Measurements from ENCODE around the gene DRAXIN.

The DRAXIN gene

DNA sequence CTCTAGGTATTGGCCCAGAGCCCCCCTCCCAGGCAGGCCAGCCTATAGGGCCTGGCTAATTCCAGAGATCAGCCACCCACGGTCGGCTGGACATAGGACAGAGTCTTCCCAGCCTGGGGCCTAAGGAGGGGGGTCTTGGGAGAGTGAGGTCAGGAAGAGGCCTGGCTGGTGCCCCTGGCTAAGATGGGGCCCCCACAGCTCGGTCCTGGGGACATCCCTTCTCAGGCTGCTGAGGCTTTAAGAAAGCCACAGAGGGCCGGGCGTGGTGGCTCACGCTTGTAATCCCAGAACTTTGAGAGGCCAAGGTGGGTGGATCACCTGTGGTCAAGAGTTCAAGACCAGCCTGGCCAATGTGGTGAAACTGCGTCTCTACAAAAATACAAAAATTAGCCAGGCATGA is 73.0 kb downstream of the DRAXIN start:
- no peaks in the 10 kb centered on the region for H3K79me2 ChIP-seq (ENCODE audit: insufficient read depth, low read depth)
- no peak overlapping the region for H2AFZ ChIP-seq (ENCODE audit: low read depth)
- no peak overlapping the region for H3K27ac ChIP-seq
- TF ChIP-seq, protein P1, sequence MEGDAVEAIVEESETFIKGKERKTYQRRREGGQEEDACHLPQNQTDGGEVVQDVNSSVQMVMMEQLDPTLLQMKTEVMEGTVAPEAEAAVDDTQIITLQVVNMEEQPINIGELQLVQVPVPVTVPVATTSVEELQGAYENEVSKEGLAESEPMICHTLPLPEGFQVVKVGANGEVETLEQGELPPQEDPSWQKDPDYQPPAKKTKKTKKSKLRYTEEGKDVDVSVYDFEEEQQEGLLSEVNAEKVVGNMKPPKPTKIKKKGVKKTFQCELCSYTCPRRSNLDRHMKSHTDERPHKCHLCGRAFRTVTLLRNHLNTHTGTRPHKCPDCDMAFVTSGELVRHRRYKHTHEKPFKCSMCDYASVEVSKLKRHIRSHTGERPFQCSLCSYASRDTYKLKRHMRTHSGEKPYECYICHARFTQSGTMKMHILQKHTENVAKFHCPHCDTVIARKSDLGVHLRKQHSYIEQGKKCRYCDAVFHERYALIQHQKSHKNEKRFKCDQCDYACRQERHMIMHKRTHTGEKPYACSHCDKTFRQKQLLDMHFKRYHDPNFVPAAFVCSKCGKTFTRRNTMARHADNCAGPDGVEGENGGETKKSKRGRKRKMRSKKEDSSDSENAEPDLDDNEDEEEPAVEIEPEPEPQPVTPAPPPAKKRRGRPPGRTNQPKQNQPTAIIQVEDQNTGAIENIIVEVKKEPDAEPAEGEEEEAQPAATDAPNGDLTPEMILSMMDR (conservative IDR thresholded peaks at IDR 0.05; ENCODE audit: low read depth, low read length): no peak
- no peak overlapping the region for H3K4me2 ChIP-seq
- no peak overlapping the region for H3K4me3 ChIP-seq (IDR thresholded peaks at IDR 0.05; ENCODE audit: insufficient read depth, low read depth, low read length)
- H4K20me1 ChIP-seq (ENCODE audit: insufficient read depth): no peaks in the 10 kb centered on the region
- H3K4me1 ChIP-seq (ENCODE audit: low read depth, poor library complexity, severe bottlenecking): no peaks in the 10 kb centered on the region
- H3K27me3 ChIP-seq (ENCODE audit: insufficient read depth, low read depth): peaks cover 70% of the 10 kb centered on the region
- no peaks in the 10 kb centered on the region for H3K36me3 ChIP-seq (ENCODE audit: insufficient read depth)
- no peak overlapping the region for H3K9ac ChIP-seq

DNA sequence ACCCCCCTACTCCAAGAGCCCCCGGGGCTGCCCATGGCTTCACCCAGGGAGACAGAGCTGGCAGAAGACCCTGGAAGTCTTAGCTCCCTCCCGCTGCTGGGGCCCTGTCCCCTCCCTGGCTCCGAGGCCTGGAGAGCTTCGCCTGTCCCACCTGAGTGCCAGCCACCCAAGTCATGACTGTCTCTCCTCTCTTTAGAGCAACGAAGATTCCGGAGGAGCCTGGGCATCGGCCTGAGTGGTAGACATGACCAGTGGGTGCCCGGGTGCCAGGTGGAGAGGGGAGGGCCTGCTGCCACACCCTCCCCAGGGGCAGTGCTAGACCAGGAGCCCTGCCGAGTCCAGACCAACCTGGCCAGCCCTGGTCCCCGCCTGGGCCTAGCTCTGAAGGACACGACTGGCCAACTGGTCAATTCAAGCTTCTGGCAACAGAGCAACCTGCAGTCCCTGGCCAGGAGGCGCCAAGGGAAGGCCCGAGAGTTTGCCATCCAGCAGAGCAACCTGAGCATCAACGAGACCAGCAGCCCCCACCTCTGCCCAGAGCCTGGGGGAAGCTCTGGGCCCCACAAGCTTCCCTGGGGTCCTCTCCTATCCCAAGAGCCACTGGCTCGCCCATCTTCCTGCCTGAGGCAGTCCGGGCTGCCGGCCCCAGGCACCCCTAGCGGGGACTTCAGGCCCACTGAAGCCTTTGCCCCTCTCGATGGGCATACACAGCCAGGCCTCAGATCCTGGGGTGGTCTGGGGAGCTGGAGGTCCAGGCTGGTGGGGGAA is 74.3 kb downstream of the DRAXIN start:
- TF ChIP-seq, protein P1 (conservative IDR thresholded peaks at IDR 0.05; ENCODE audit: low read depth, low read length): no peak
- no peaks in the 10 kb centered on the region for H3K79me2 ChIP-seq (ENCODE audit: insufficient read depth, low read depth)

DNA sequence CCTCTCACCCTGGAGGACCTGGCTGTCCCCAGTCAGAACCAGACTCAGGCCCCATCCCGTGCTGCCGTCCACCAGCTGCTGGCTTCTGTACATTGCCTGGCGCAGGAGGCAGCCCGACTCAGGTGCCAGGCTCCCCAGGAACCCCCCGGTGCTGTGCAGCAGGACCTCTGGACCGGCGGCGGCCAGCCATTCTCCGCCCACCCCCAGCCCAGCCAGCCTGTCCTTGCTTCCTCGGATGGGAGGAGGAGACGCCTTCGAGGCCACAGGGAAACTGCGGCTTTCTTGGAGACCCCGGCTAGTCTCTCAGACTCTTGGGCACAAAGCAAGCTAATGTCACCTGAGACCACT is 74.9 kb downstream of the DRAXIN start:
- no peak overlapping the region for H3K4me2 ChIP-seq
- no peak overlapping the region for H2AFZ ChIP-seq (ENCODE audit: low read depth)
- H3K4me3 ChIP-seq (IDR thresholded peaks at IDR 0.05; ENCODE audit: insufficient read depth, low read depth, low read length): no peak overlapping the region
- H3K36me3 ChIP-seq (ENCODE audit: insufficient read depth): no peaks in the 10 kb centered on the region
- no peaks in the 10 kb centered on the region for H4K20me1 ChIP-seq (ENCODE audit: insufficient read depth)
- H3K27me3 ChIP-seq (ENCODE audit: insufficient read depth, low read depth): peaks cover 66% of the 10 kb centered on the region
- TF ChIP-seq, protein P1 (conservative IDR thresholded peaks at IDR 0.05; ENCODE audit: low read depth, low read length): no peak
- no peaks in the 10 kb centered on the region for H3K79me2 ChIP-seq (ENCODE audit: insufficient read depth, low read depth)
- H3K4me1 ChIP-seq (ENCODE audit: low read depth, poor library complexity, severe bottlenecking): no peaks in the 10 kb centered on the region
- H3K9ac ChIP-seq: no peak overlapping the region
- no peak overlapping the region for H3K27ac ChIP-seq

More for the DNA sequence above, 74.3 kb downstream of the DRAXIN start:
- no peaks in the 10 kb centered on the region for H3K4me1 ChIP-seq (ENCODE audit: low read depth, poor library complexity, severe bottlenecking)
- no peak overlapping the region for H3K9ac ChIP-seq
- H4K20me1 ChIP-seq (ENCODE audit: insufficient read depth): no peaks in the 10 kb centered on the region
- no peaks in the 10 kb centered on the region for H3K36me3 ChIP-seq (ENCODE audit: insufficient read depth)
- H3K27ac ChIP-seq: no peak overlapping the region
- no peak overlapping the region for H3K4me3 ChIP-seq (IDR thresholded peaks at IDR 0.05; ENCODE audit: insufficient read depth, low read depth, low read length)
- H2AFZ ChIP-seq (ENCODE audit: low read depth): no peak overlapping the region
- H3K27me3 ChIP-seq (ENCODE audit: insufficient read depth, low read depth): peaks cover 68% of the 10 kb centered on the region
- H3K4me2 ChIP-seq: no peak overlapping the region

DNA sequence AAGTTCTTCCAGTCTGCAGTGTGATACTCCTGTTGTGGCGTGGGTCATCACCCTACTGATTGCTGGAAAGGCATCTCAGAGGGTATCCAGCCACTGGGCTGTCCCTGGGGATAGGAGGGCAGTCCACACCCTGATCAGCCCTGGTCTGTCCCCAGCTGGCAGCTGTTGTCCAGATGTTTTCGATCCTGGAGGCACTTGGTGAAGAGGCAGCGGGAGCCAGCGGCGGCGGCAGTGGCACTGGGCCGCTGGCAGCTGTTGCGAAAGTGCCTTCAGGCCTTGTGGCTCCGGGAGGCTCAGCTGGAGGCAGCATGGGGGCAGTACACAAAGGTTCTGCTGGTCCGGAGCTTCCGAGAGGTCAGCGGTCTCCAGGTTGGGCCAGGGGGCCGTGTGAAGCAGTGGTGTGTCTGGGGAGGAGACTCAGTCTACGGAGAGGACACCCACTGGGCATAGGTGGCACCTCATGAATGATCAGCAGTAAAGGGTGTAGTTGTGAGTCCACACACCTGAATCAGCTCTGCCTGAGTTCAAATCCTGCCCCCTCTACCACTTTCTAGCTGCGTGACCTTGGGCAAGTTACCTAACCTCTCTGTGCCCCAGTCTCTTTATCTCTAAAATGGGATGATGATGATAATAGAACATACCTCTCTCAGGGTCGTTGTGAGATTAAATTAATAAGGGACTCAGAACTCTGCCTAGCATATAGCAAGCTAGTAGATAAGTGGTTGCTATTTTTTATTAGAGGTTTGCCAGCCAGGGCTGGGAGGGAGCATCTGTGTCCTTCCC is 76.6 kb downstream of the DRAXIN start:
- Histone ChIP-seq H3K4me1 (ENCODE audit: low read depth, poor library complexity, severe bottlenecking) (no peaks in the 10 kb centered on the region), H3K4me3 (IDR thresholded peaks at IDR 0.05; ENCODE audit: insufficient read depth, low read depth, low read length) (no peak overlapping the region), H3K4me2 (no peak overlapping the region), H4K20me1 (ENCODE audit: insufficient read depth) (no peaks in the 10 kb centered on the region), H3K27me3 (ENCODE audit: insufficient read depth, low read depth) (peaks cover 53% of the 10 kb centered on the region), H3K9ac (no peak overlapping the region), H2AFZ (ENCODE audit: low read depth) (no peak overlapping the region), H3K79me2 (ENCODE audit: insufficient read depth, low read depth) (no peaks in the 10 kb centered on the region), H3K36me3 (ENCODE audit: insufficient read depth) (no peaks in the 10 kb centered on the region), H3K27ac (no peak overlapping the region)
- TF ChIP-seq, protein P1 (conservative IDR thresholded peaks at IDR 0.05; ENCODE audit: low read depth, low read length): no peak

Data from KMS-11 (cell line).